ENCODE measurements around the gene TMEM52.

TMEM52 gene

GRCh38 chr1:1914101-1914970 is 4.7 kb downstream of the TMEM52 start:
- DNase-seq, result no peak

- DNase-seq, result no peak
Measured at GRCh38 chr1:1911350-1912041, 7.6 kb downstream of the TMEM52 start.

GRCh38 chr1:1910651-1911331 is 8.3 kb downstream of the TMEM52 start:
- no peak for DNase-seq

GRCh38 chr1:1910033-1910465 is 9.0 kb downstream of the TMEM52 start:
- DNase-seq, result no peak

GRCh38 chr1:1908506-1908791 is 10.6 kb downstream of the TMEM52 start:
- DNase-seq, result peak; percentile 49

- DNase-seq, result no peak
Measured at GRCh38 chr1:1907098-1907736, 11.9 kb downstream of the TMEM52 start.

- DNase-seq, result peak; percentile 90
Measured at GRCh38 chr1:1906185-1907097, 12.6 kb downstream of the TMEM52 start.

GRCh38 chr1:1903224-1903623 is 15.9 kb downstream of the TMEM52 start:
- DNase-seq, result no peak

GRCh38 chr1:1901641-1902294 is 17.3 kb downstream of the TMEM52 start:
- no peak for DNase-seq

- DNase-seq, result no peak
Measured at GRCh38 chr1:1900883-1901640, 18.0 kb downstream of the TMEM52 start.

- no peak for DNase-seq
Measured at GRCh38 chr1:1899967-1900327, 19.1 kb downstream of the TMEM52 start.

GRCh38 chr1:1899266-1899966 is 19.7 kb downstream of the TMEM52 start:
- DNase-seq, result peak; percentile 74

GRCh38 chr1:1898246-1898933 is 20.7 kb downstream of the TMEM52 start:
- no peak for DNase-seq

GRCh38 chr1:1895456-1896336 is 23.4 kb downstream of the TMEM52 start:
- no peak for DNase-seq

- DNase-seq, result no peak
Measured at GRCh38 chr1:1895060-1895418, 24.0 kb downstream of the TMEM52 start.

- no peak for DNase-seq
Measured at GRCh38 chr1:1894354-1895059, 24.6 kb downstream of the TMEM52 start.

- no peak for DNase-seq
Measured at GRCh38 chr1:1893997-1894353, 25.1 kb downstream of the TMEM52 start.

All from hematopoietic multipotent progenitor cell treated with erythropoietin and hydrocortisone succinate and interleukin-3 and kit ligand, for 6 days (in vitro differentiated cells).